Measurements from ENCODE around the gene NRG3.

GRCh38 chr10:82554381-82554780, 679.4 kb downstream of the NRG3 start:
- TF ChIP-seq CTCF (IDR thresholded peaks at IDR 0.05 in 2 of 3, conservative IDR thresholded peaks at IDR 0.05 in 1 of 3; ENCODE audit: borderline replicate concordance in 1 of 3, insufficient read depth in 1 of 3, low read depth in 2 of 3, low read length in 2 of 3) (no peak), EZH2phosphoT487 (IDR thresholded peaks at IDR 0.05; ENCODE audit: borderline replicate concordance) (no peak), EZH2 (IDR thresholded peaks at IDR 0.05) (no peak), ZFX (IDR thresholded peaks at IDR 0.05) (no peak), CEBPB (IDR thresholded peaks at IDR 0.05; ENCODE audit: low read depth) (no peak), POLR2A (IDR thresholded peaks at IDR 0.05; ENCODE audit: borderline replicate concordance, extremely low read depth, insufficient read depth, insufficient read length) (no peak), YY1 (IDR thresholded peaks at IDR 0.05; ENCODE audit: extremely low read depth, insufficient replicate concordance, low read depth, low read length) (no peak), RAD21 (IDR thresholded peaks at IDR 0.05; ENCODE audit: low read depth) (no peak), ELF1 (IDR thresholded peaks at IDR 0.05; ENCODE audit: borderline replicate concordance, low read depth) (no peak), ZNF274 (IDR thresholded peaks at IDR 0.05; ENCODE audit: low read depth, low read length) (no peak), ZBTB33 (IDR thresholded peaks at IDR 0.05; ENCODE audit: extremely low read depth, insufficient replicate concordance, low read length) (no peak)
- TF ChIP-seq, protein P1, sequence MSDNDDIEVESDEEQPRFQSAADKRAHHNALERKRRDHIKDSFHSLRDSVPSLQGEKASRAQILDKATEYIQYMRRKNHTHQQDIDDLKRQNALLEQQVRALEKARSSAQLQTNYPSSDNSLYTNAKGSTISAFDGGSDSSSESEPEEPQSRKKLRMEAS (IDR thresholded peaks at IDR 0.05): no peak
